ENCODE data around the gene MATN1.

Gene MATN1

DNA sequence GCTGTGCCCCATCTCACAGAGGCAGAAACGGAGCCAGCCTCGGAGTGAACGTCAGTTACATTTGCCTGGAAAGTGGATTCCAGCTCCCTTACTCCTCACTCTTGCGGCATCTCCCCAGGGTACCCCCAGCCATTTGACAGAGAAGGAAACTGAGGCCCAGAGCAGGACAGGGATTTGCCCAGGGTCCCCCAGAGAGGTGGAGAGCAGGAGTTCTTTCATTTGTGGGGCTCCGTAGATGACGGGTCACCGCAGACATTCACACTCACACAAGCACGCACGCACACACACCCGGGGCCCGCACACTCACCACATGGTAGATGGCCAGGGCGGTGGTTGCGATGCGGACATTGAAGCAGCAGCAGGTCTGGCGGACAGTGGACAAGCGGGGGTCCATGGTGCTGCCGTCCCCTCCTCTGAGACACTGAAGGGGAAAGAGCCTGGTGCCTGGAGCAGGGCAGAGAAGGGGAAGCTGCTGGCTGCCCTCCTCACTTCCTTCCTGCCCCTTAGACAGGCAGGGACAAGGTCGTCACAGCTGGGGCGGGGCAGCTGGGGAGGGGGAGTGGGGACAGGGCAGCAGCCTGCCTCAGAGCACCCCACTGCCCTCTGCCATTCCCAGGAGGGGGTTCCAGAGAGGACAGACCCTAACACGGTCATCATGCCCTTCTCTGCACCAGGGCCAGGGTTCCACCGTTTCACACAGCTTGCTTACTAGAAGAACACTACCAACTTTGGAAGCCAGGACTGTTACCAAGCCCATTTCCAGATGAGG lies 34.2 kb upstream of the MATN1 start, which contains the start of gene LAPTM5:
Gene LAPTM5, minus strand, starts transcription at position 423 of the 769 bp plus-strand sequence. Its CDS starts 29 bp downstream, at position 394.
- DNase-seq (ENCODE audit: low read depth): no peak

DNA sequence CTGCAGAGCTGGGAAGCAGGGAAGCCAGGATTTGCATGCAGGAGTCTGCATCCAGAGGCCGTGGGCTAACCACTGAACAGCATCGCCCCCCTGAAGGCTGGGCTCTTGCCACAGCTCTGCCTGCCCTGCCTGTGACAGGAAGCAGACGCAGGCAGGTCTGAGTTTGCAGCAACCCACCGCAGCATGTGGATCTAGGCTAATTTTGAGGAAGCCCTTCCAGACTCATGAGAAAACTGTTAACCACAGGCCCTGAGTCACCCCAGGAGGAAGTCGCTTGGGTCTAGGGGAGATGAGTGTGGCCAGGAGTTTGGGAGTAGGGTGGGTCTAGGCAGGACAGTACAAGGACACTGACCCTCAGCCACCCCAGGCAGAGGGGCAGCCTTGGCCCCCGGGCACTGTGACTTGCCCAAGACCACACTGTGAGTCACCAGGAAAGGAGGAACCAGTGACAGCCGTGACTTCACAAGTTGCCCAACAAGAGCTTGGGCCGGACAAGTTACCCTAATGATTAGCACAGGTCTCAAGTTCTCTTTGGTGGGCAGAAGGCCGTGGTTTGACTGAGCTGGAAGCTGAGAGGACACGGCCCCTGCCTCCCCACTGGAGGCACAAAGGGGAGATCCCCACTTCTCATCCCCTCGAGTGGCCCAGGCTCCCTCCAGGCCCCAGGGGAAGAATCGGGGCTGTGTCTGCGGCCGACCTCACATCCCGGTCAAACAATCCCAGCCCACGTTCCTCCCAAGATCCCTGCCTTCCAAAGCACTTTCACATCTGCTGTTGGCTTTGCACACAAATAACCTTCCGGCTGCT lies 33.4 kb upstream of the MATN1 start:
- peak; percentile 24 for DNase-seq (ENCODE audit: low read depth)

DNA sequence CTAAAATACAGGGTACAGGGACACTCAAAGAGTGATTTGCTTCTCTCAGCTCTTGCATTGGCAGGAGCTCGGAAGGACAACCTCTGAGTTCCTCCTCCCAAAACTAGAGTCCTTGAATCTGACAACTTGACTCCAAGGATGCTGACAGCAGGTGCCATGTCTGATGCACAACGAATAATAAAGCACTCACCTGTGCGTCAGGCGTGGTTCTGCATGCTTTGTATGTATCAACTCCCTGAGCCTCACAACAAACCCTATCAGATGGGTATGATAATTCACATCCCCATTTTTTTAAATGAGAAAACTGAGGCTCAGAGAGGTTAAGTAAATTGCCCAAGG lies 32.8 kb upstream of the MATN1 start:
- no peak for DNase-seq (ENCODE audit: low read depth)

DNA sequence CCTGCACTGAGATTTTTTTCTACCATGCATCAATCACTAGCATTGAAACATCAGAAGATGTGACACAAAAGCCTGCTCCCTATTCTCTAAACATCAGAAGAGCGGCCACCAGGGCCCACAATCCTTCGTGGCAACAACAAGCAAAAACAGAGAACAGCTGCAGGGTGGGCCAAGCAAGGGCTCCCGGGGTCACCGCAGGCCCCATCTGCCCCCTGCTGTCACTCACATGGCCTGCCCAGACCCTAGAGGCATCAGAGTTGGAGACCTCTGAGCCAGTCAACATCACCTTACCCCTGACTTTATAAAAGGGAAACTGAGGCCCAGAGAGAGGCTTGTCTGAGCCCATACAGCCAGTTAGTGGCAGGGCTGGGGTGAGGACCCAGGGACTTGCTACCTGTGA lies 32.4 kb upstream of the MATN1 start:
- no peak for DNase-seq (ENCODE audit: low read depth)

DNA sequence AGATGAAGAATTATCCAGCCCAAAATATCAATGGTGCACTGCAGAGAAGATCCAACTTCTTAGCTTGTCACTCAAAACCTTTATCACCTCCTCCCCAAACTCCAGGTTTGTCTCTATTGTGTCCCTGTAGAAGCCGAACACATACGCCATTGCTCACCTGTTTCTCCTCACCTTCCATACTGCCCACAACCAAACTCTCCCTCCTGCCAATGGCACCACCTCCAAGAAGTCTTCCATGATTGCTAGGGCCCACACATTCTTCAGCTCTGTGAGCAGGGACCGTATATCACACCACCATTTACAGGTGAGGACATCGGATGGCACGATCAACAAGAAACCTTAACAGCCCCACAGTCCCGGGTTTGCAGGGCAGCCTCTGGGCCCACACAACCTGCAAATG lies 31.9 kb upstream of the MATN1 start:
- no peak for DNase-seq (ENCODE audit: low read depth)

DNA sequence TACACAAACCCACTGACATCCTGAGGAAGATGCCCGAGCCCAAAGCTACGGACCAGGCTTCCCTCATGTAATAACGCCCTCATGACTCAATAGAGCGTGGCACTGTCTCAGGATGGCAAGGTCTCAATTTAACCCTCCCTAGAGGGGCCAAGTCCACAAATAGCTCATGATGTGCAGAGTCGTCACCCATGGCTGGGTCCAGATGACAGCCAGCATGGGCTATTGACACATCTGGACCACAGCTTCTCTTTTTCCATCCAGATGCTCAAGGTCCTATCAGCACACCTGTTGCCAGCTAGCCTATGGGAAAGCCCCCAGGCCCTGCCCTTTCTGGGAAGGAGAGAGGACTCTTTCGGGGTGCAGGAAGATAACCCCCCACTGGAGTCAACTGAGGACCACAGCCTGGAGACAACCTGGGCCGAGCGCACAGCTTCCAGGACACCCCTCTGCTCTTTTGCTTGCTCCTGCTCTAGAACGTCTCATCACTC lies 31.3 kb upstream of the MATN1 start:
- DNase-seq (ENCODE audit: low read depth): no peak

DNA sequence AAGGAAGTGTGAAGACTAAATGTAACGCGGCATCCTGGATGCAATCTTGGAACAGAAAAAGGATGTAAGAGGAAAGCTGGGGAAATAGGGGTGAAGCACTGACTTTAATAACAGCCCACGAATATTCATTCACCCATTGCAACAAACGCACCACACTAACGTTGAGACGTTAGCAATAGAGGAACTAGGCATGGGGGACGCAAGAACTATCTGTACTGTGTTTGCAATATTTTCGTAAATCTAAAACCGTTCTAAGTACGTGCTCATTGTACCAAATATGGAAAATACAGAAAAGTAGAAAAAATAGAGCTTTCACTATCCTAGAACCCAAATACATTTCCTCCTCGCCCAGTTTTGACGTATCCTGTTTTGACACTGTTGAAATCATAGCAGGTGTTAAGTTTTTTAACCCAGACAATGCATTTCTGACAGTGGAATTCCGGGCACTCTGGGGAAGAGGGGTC lies 30.3 kb upstream of the MATN1 start:
- no peak for DNase-seq (ENCODE audit: low read depth)

DNA sequence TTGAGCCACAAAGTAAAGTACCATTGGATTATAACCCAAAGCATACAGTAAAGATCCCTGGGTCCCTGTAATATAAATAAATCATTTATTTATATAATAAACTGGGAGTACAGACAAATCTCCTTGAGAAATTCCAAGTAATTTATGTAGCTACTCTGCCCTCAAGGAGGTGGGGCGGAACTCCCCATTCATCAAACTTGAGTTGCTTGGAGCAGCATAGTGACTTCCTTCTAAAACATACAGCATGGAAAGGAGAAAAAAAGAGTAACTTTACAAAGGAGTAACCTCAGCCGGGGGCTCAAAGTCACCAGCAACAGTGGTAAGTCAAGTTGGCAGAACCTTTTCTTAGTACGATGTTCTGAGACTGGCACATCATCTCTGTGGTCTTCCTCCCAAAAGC lies 29.7 kb upstream of the MATN1 start:
- no peak for DNase-seq (ENCODE audit: low read depth)

DNA sequence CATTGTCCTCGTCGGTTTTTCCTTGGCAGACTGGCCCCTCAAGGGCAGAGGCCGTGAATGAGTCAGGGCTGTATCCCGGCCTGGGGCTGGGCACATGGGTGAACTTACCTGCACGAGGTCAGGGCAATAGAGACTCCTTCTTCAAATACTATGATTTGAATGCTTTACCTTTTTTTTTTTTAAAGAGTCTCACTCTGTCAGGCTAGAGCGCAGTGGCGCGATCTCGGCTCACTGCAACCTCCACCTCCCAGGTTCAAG lies 29.2 kb upstream of the MATN1 start:
- DNase-seq (ENCODE audit: low read depth): no peak

DNA sequence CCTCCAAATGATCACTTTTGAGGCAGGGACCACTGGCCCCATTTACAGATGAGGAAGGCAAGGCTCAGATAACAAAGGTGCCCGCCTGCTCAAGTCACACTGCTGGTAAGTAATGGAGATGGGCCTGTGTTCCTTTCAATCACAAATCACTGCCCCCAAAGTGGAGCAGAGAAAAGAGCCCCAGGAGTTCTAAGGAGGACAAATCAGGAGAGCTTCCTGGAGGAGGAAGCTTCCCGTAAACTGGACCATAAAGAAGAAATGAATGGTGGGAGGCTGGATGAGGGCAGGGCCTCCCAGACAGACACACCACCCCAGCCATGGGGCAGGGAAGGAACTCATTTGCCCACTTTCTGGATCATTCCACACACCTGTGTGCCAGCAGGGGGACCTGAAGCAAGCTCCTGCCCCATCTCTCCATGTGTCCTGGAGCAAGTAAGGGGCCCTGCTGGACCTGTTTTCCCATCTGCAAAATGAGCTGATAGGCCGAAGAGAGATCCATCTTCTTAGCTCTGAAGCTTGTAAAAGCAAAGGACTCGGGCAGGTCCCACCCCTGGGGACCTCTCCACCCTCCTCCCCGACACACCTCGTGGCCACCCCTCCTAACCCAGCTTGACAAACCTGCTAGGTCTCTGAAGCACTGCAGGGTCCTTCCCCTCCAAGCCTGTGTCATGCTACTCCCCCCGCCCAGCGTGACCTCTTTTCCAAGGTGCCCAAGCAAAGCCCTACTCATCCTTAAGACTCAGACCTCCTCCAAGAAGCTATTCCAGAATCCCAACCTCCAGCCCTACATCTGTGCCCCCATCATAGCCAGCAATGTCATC lies 28.7 kb upstream of the MATN1 start:
- no peak for DNase-seq (ENCODE audit: low read depth)

DNA sequence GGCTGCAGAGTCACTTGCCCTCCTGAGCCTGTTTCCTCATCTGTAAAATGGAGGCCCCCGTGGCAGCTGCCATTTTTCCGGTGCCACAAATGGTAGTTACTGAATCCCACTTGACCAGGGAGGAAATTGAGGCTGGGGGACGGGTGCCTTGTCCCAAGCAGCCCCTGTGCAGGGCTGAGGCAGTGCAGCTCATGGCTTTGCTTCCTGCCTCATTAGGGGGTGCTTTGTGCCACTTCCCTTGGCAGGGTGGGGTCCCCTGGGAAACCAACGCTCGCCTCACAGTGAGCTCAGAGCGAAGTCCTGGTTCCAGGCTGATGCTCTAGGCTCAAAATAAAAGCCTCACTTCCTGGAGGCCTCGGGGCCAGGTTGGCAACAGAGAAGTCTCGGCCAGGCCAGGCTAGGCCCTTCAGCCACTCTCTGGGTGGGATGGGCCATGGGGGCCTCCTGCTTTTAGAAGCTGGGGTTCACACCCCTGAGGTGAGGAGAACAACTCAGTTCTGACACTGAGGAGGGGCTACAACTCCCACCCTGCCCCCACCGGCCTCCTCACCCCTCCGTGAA lies 27.4 kb upstream of the MATN1 start:
- DNase-seq (ENCODE audit: low read depth): no peak

DNA sequence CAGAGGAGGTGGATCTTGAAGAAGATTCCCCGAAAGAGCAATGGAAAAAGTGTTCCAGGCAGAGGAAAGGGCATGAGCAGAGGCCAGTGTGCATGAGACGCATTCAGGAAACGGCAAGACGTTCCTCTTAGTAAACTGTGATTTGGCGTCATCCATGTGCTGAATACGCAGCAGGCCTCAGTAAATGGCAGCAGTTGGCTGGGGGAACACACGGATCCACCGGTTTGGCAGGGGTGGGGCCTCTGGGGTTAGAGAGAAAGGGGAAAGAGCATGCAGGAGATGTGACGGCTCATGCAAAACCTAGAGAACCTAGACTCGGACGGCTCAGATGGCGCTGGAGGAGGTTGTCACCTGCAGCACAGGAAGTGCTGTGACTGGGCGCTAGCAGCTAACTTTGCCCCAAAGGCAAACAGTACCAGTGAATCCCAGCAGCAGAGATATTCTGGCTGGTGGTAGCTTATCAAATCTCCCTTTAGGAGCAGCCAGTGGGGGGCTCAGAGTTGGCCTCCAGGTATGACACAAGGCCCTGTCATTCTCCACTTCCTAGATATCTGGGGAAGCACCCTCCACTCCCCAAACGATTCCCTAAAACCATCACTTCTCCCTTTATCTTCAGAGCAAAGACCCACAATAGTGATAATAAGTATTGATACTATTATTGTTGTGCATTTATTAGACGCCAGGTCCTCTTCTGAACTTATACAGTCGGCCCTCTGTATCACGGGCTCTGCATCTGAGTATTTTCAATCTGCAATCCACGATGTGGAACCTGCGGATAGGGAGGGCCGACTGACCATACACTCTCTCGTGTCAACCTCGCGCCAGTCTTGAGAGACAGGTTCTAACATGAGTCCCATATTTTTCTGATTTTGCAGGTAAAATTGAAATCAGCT lies 26.6 kb upstream of the MATN1 start:
- no peak for DNase-seq (ENCODE audit: low read depth)

DNA sequence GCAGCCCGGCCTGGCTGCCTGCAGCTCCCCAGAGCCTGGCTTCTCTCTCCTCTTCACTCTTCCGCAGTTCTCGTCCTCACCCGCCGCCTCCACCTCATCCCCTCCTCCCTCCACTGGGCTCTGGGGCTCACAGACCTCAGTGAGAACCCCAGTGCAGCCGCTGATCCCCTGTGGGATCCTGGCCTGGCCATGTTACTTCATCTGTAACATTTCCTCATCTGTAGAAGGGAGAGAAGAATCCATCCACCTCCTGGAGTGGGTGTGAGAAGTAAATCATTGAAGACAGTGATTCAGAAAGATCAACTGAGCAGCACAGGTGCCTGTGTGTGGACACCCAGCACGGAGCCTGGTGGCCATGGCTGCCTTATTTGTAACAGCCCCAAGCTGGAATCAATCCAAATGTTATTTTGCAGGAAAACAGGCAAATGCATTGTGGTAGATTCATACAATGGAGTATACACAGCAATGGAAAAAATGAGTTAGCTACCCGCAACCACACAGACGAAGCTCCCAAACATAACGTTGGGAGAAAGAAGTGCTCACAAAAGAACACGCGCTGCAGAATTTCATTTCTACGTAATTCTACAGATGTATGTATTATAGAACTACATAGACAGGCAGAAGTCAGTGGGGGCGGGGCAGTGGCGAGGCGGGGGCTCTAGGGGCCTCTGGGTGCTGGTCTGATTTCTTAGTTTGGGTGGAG lies 25.5 kb upstream of the MATN1 start:
- DNase-seq (ENCODE audit: low read depth): no peak

DNA sequence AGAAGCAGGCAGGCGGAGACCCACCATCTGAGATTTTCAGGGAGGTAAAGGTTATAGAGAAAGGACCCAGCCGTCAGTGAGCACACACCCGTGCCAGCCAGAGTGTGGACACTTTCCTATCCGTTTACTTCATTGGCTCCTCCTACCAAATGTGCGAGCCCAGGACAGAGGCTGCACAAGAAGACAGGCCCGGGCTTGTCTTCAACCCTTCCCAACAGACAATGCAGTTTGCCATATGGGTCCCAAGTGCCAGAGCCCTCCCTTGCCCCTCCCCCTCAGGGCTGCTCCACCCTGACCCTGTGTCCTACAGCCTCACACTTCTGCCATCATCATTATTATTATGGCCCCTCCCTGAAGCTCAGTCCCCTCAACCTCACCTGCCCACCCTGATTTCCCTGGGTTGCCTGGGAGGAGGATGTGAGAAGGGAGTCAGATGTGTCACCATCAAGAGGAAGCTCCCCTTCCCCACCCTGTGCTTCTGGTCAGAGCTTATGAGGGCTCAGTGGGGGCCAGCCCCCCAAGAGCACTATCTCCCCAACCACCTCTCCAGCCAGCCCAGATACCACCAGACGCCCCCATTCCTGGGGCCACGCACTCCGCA lies 24.8 kb upstream of the MATN1 start:
- no peak for DNase-seq (ENCODE audit: low read depth)

DNA sequence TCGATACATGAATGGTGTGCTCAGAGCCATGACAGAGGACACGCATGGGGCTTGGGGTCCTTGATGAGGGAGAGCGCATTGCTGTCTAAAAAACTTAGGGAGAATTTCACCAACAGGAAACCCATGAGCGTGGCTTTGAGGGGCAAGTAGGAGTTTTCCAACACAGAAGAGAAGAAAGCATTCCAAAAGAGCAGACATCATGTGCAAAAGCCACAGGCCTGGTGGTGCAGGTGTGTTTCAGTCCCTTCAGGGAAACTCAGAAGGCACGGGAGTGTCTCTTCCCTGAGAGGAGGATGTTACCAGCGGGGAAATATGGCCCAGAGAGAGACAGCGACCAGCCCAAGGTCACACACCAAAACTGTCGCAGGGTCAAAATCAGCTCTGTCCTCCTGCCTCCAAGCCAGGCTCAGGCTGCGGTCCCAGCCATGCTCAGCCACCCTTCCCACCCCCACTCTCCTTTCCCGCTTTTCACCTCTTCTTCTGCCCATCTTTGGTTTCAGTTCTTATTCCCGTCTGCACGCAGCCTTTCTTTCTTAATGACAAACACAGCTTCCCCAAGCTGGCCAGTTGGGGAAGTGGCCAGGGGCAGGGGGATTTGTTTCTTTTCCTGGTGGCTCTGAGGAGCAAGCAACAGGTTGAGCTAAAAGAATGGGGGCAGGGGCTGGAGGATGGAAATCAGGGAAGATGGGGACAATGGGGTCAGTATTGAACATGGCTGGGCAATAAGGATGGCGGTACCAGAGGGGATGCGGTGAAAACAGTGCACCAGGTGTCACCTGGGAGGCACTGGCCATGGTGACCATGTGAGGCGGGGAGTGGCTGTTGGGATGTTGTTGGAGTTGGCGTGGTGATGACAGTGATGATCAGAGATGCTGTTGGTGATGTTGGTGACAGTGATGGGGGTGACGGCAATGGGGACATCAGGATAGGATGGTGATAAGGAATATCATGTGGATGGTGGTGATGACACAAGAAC lies 23.9 kb upstream of the MATN1 start:
- no peak for DNase-seq (ENCODE audit: low read depth)

DNA sequence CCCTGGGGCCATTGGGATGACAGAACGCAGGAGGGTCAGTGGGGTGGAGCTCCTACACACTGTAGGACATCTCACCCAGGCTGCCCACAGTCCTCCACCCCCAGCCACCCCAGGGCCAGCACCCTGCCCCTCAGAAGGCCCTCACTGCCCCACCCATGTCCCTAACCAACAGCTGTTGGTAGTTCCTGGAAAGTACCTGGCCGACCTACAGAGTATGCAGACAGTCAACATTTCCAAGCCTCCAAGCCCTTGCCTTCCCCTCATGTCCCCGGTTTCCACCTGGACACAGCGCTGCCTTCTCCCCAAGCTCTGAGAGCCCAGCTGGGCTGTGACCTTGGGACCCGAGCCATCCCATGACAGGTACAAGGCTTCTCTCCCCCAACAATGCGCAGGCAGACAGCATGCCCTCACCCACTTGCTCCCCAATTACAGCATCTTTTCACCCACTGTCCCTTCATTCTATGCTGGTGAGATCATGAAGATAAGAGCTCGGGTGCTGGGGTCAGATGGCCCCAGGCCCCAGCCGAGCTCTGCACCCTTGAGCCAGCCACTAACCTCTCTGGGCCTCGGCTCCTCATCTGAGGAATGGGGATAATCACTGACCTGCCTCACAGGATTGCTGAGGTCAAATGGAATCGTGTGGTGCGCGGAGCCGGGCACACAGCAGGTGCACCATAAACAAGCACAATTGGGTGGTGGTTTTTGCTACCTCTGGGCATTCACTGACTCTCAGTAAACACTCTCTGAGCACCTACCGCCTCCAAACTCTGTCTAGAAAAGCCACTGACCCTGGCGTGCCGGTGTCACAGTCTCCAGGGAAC lies 23.0 kb upstream of the MATN1 start:
- DNase-seq (ENCODE audit: low read depth): no peak

DNA sequence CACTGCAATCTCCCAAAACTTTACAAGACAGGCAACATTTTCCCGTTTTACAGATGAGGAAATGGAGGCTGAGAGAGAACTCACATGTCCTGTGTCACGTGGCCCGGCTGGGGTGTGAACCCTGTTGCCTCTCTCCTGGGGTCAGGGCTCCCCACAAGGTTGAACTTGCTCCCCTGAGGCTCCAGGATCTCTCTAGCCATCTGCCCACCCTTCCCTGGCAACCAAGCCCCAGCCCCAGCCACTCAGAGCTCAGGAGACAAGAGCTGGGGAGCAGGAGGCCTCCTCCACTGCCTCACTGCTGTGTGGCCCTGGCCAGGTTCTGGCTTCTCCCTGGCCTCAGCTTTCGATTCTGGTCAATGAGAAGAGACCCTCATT lies 22.4 kb upstream of the MATN1 start:
- no peak for DNase-seq (ENCODE audit: low read depth)

DNA sequence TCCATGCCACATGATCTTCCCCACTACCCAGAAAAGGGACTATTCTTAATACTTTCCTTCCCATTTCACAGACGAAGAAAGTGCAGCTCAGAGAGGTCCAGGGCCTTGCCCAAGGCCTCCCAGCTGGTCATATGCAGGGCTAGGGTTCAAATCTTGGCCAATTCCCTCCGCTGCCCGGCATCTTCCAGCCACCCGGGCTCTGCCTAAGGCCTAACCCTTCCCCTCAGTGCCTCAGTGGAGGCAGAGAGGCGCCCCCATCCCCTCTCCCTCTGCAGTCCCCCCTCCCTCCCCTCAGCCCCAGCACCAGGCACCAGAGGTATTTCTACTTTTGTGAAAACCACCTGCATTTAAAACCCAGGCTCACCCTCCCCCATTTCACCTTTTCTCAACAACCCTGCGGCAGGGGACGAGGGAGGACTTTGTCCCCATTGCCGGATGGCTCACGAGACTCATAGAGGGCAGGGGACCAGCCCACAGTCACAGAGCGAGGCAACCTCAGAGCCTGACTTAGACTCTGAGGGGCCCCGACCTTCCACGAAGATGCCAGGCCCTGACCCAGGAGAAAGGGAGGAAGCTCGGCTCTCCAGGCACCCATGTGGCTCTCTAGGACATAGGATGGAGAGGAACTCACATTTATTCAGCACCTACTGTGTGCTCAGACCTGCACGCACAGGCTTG lies 21.9 kb upstream of the MATN1 start:
- DNase-seq (ENCODE audit: low read depth): no peak
